Measurements from ENCODE around the gene GRAMD2B.

GRAMD2B gene

DNA sequence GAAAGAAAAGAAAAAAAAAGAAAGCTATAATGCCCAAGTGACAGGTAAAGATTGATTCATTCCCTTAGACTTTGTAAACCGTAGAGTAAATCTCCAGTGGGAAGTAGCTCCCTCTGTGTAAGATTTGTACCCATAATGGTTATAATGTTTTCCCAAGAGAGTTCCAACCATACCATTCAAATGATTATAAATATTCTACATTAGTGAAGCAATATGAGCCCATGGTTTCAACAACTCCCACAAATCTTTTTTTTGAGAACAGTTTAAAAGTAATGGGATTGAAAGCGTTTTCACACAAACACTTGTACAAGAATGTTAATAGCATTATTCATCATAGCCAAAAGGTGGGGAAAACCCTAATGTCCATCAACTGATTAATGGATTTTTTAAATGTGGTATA, 58.0 kb downstream of the GRAMD2B start:
- no peak for DNase-seq (ENCODE audit: low read depth)

DNA sequence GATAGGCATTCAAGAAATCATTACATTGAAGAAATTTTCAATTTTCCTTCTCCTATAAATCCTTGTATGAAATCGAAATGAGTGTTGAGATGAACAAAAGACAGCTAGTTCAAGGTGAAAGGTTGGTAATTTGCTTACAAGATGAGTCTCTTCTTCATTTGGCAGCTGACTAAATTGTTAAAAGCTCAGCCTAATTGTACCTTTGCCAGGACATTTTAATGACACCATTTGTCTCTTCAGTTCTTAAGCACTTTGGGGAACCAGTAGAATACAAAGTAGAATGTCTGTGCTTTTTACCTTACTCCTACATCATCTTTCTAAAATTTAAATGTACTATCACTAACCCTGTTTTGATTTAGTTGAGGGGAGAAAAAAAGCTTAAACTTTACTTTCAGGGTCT, 59.4 kb downstream of the GRAMD2B start:
- no peak for DNase-seq (ENCODE audit: low read depth)

DNA sequence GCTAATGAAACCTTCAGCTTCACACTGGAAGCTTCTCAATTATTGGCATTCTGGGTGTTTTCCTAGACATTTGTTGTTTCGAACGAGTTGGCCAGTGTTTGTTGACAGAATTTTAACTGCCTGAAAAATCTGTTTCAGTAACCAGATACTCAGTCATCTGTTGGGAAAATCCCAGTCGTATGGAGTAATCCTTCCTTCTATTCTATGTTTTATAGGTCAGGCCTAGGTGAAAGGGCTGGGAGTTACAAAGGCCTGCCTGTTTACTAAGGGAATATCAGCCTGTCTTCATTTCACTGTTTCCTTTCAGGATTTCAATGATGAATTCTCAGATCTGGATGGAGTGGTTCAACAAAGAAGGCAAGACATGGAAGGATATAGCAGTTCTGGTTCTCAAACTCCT, 59.9 kb downstream of the GRAMD2B start:
- no peak for DNase-seq (ENCODE audit: low read depth)

DNA sequence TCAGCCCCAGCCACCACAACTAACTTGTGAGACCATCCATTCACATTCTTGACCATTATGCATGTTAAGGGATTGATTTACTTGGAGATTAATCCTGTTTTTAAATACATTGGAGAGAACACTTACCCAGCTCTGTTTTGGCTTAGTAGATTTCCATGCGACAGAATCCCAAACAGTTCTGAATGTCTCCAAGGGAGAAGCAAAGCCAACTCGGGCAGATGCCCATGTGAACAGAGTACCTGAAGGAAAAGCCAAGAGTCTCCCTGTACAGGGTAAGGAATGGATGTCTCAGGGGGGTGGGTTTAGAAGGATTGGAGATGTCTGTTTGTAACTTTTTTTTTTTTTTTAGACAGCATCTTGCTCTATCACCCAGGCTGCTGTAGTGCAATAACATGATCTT, 61.0 kb downstream of the GRAMD2B start:
- no peak for DNase-seq (ENCODE audit: low read depth)

DNA sequence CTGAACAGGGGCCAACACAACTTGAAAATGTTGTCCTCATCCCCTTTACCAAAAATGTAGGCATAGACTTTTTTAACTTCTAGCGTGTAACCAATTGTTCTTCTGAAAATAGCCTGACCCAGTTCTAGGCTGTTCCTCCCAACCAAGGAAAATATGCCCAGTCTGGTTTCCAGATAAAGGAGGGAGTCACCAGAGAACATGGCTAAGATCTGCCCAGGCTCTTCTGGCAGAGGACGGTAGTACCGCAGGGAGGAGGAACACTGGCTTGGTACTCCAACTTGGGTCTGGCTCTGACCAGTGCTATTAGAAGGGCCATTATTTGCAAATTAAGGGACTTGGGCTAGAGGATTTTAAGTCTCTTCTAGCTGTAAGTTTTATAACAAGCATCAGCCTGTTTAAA, 63.1 kb downstream of the GRAMD2B start:
- no peak for DNase-seq (ENCODE audit: low read depth)

DNA sequence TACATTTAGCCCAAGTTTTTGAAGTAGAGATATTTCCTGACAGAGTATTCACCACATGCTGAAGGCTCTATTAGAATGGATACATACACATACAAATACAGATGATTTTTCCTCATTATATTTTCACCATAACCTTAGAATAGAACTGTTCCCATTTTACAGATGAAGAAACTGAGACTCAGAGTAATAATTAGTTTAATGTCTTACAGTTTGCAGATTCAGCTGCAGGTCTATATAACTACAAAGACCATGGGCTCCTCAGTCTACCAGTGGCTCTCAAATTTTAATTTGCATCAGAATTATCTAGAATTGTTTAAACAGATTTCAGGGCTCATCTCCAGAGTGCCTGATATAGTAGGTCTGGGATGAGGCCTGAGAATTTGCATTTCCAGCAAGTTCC, 64.4 kb downstream of the GRAMD2B start:
- DNase-seq (ENCODE audit: low read depth) = no peak

DNA sequence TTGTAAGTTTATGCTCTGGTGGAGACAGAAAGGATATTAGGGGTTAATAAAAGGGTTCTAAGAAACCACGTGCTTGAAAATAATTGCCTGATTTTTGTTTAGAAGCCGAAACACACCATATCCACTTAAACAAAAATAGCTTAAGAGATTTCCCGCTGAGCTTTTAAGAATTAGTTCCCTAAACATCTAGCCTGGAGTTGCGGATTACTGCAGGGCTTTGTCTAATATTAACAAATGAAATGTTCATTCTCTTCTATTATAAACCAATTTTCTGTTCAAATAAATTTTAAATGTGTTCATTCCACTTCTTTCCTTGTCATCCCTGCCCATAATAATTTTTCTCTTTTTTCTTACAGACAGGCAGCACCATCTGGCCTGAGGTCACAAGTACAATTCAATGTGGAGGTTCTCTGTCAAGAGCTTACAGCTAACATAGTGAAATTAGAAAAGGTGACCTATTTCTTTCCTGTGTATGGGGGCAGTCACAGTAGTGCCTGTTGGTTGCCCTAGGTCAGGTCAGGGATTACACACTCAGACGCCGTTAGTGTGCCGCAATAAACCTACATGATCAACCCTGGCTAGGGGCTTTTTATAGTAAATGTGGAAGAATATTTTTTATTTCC, 65.3 kb downstream of the GRAMD2B start:
- DNase-seq (ENCODE audit: low read depth) = no peak

DNA sequence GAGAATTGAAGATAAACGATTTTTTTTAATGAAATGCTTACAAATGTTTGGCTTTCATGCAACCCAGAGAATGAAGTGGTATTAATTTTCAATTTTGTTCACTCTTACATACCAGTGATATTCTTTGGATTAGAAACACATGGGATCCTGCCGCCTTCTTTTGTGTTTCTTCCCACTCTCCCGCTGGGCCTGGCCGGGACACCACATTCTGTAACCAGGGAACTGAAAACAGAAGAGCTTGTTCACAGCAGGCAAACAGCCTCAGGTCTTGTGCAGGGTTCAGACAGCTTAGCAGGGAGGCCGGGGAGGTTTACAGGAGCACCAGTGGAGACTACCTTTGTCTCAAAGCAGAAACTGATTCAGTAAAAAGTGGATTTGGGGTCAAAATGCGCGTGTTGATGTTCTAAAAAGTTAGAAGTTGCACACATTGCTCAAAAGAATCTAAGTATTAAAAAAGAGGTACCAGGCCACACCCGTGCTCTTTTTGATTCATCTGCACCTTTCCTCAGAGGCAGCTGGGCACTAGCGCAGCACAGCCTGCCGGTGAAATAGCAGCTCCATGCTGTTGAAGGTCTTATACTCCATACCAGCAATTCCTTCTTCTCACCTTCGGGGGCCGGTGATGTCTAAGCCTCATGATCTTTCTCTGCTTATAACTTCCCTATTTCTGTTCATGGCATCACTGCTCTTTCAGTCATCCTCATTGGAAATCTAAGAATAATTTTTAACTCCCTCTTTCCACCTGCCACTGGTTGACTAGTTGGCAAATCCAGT, 67.1 kb downstream of the GRAMD2B start:
- DNase-seq (ENCODE audit: low read depth) = no peak

DNA sequence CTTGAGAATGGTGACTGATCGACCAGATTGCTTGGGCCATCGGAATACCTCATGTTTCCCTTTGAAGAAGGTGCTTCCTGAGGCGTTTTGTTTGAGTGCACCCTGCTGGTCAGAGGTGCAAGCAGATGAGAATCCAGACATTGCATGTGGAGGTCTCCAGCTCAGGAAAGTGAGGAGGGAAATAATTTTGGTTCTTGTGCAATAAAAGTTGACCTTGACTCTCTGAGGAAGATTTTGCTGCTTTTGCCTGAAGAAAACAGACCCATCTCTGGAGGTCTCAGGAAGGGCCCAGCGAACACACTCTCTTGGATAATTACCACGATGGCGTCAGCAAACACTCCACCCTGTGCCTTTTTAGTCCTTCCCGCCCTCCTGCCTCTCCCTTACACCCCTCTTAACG, 69.7 kb downstream of the GRAMD2B start:
- no peak for DNase-seq (ENCODE audit: low read depth)

DNA sequence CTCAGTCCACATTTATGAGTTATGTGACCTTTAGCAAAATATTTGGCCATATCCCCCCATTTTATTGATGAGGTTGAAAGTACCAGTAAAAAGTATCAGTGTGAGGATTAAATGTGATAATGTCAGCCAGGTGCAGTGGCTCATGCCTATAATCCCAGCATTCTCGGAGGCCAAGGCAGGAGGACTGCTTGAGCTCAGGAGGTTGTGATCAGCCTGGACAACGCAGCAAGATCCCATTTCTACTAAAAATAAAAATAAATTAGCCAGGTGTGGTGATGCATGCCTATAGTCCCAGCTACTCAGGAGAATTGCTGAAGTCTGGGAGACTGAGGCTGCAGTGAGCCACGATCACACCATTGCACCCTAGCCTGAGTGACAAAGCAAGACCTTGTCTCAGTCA, 71.2 kb downstream of the GRAMD2B start:
- DNase-seq (ENCODE audit: low read depth) = no peak

DNA sequence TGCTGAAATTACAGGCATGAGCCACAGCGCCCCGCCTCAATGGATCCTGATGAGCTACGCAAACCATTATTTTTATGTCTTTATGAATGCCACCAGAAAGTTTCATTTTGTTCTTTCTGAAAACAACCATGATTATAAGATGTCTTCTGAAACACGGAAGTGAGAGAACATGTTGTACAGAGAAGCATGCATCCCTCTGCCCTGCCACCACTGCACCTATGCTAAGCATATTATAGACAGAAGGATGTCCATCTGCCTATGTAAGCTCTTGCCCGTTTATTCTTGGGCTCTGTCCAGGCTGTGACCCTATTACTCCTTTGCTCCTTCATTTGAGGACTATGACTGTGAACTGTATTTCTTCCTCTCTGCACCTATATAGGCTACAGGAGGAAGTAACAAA, 74.3 kb downstream of the GRAMD2B start:
- DNase-seq (ENCODE audit: low read depth) = no peak

DNA sequence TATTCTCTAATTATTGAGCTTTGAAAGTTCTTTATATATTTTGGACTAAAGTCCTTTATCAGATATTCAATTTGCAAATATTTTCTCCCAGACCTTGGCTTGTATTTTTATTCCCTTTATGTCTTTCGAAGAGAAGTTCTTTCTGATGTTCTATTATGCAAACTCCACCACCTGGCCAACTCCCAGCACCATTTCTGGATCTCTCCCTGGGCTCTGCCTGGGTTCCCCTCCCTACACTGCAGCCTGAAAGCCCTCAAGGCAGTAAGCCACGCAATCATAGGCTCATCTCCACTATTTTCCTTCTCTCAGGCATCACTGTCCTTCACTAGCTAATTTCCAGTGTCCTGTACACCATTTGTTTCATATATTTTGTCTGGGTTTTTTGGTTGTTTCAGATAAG, 76.1 kb downstream of the GRAMD2B start:
- DNase-seq (ENCODE audit: low read depth) = no peak

DNA sequence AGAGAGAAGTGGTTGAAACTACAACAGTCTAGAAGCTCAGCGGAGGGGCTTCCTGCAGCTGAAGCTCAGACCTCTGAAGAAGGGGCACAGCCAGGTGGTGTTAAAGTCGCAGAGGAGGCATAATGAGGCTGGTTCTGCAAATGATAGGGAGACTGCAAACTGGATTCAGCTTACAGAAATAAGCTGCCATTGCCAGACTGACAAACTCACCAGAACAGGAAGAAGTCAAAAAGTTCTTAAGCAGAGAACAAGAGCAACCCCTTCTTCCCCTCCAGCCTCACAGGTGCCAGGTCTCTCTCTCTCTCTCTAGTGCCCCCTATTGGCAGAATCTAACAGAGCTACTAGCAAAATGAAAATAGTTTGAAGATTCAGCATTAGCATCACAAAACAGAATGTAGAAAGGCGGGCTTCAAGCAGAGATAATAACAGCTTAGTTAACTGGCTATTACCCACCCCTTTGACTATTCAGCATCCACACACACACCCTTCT, 76.7 kb downstream of the GRAMD2B start:
- no peak for DNase-seq (ENCODE audit: low read depth)

DNA sequence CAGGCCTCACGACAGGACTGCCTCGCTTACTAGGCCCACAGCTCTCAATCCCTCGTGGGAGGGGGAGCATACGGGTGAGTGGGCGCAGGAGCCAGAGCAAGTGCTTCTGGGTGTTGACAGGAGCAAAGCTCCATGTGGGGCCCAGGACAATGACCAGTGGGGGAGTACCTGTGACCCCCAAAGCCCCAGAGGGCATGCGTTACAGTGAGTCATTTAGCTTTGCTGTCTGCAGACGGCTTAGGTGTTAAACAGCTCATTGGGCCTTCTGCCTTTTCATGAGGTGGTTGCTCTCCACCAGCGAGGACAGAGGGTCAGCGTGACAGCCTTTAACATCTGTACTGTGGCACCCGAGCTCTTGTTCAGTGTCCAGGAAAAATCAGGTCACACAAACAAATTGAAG, 78.2 kb downstream of the GRAMD2B start:
- DNase-seq (ENCODE audit: low read depth) = no peak

DNA sequence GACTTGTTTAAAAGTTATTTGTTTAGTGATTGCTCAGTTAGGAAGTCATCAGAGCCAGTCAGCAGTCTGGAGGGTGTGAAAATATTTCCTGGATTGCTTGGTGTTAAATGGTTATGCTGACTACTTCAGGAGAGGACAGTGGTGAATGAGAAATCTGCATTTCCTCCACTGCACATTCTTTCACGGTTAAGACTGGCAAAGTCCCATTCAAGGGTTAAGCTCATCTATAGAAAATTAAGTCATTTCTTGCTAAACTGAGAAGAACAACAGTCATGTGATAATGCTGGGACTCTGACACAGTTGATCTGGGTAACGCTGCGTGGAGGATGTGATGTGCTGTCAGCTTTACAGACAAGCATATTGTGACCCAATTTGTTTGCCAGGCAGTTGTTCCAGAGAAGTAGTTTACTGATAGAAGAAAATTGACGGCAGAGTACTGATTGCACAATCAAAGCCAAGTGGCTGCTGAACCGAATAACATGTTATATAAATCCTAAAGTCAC, 80.4 kb downstream of the GRAMD2B start:
- no peak for DNase-seq (ENCODE audit: low read depth)

DNA sequence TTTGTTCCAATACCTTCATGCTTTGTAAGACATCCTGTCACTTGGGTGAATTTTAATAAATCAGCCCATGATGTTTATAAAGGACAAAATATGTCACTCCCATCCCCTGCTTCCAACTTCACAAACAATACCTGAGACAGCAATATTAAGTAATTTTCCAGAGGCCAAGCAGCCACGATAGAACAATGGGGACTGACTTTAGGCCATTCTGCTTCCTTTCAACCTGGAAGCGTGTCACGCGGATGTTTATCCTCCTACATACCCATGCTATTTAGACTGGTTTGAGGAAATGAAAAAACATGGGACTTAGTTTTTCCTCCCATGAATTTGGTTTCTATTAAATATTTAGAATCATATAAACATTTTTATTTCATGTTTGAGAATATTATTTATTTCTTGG, 82.9 kb downstream of the GRAMD2B start:
- no peak for DNase-seq (ENCODE audit: low read depth)

DNA sequence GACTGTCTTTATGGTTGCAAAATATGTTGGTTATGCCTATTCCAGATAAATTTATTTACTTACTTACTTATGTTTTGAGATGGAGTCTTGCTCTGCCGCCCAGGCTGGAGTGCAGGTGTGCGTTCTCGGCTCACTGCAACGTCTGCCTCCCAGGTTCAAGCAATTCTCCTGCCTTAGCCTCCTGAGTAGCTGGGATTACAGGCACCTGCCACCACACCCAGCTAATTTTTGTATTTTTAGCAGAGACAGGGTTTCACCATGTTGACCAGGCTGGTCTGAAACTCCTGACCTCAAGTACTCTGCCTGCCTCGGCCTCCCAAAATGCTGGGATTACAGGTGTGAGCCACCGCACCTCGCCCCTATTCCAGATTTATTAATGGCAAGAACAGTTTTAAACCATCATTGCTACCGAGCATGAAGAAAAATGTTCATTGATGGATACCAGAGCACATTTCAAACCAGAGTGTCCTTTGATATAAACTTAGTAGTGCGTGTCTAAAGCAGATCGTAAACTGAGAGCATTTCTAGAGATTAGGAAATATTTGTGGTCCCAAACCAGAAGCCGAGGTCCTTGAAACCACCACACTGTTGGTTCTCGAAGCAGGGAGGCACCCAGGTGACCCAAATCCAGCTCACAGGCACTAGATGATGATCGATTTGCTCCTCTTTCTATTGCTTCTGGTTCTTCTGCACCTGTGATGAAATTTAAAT, 85.2 kb downstream of the GRAMD2B start:
- no peak for DNase-seq (ENCODE audit: low read depth)

DNA sequence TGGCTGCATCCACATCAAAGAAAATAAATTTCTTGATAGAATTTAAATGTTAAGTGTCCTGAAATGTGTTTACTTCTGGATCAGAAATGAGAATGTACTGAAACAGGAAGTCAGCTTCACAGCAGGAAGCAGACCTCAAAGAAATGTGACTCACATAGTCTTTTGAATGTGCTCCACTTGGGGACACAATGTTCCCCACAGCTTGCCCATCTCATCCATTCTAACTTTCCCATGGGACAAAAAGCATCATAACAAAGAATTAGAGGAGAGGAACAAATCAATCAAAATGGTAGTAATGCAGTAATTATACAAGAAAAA, 85.7 kb downstream of the GRAMD2B start:
- no peak for DNase-seq (ENCODE audit: low read depth)

DNA sequence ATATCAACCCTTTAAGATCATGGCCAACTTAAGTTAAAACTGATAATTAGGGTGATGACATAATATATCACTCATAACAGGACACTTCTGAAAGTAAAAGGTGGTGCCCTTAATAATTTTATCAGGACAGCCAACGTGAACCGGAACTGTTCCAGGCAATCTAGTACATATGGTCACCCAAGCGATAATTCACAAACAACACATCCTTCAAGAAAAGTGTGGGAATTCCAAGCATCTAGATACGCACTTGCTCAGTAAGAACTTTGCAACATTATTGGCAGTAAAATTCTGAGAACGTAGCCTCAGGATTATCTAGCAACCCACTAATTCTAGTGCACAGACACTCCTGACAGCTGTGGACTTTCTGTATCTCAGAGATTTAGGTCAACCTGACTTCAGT, 86.1 kb downstream of the GRAMD2B start:
- no peak for DNase-seq (ENCODE audit: low read depth)

DNA sequence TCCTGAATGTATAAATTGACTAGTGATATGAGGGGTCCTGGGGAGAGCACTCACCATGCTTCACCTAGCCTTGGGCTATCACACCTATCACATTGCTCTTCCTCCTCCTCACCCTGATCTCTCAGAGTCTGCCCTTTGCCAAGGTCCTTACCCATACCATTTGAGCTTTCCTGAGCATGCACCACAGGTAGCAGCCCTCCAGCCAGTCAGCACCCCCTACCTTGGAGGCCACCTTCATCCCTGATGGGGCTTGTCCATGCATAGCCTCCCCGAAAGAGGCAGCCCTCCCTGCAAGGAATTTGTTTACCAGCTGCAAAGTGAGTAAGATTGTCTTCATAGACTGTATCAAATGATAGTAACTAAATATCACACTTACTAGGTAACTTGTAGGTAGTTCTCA, 88.8 kb downstream of the GRAMD2B start:
- no peak for DNase-seq (ENCODE audit: low read depth)

DNA sequence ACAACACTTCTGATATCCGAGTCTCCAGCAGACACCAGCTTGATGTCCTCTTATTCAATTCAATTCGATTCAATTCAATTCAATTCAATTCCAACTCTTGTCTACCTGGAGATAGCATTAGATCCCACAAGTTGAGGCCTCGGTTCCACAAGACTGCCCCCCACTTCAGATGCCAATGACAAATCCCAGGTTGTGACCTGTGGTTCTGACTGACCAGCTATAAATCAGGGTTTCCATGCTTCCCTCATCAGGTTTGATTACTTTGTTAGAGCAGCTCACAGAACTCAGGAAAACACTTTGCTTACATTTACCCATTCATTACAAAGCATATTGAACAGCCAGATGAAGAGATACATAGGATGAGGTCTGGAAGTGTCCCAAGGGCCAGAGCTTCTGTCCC, 89.2 kb downstream of the GRAMD2B start:
- no peak for DNase-seq (ENCODE audit: low read depth)

DNA sequence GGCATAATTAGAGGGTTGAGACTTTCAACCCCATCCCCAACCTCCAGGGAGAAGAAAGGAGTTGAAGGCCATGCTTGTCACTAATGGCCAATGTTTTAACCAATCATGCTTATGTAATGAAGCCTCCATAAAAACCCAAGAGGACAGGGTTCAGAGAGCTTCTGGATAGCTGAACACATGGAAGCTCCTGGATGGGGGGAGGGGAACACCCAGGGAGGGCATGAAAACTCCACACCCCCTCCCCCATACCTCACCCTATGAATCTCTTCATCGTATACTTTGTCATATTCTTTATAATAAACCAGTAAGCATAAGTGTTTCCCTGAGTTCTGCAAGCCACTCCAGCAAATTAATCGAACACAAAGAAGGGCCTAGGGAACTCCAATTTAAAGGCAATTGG, 90.1 kb downstream of the GRAMD2B start:
- no peak for DNase-seq (ENCODE audit: low read depth)

DNA sequence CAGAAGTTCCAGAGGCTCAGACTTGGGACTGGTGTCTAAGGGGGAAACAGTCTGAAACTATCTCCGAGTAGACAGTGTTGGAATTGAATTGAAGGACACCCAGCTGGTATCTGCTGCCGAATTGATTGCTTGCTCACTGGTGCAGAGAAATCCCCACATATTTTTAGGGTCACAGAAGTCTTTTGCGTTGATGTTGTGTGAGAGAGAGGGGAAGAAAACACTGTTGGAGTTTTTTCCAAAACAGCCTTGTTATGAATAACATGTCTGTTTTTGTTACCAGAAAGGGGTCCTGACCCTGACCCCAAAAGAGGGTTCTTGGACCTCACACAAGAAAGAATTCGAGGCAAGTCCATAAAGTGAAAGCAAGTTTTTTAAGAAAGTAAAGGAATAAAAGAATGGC, 90.5 kb downstream of the GRAMD2B start:
- DNase-seq (ENCODE audit: low read depth) = no peak
